H1 (cell line): ENCODE results near the gene ABHD2. TPM values are rescaled to one million over a fixed set of nuclear protein-coding genes. Genes with fewer than 3 reads are reported as not detected.

Experiments
- CTCF ChIA-PET: fragments of 300-600 bp; sonication (Branson Sonifier 250); formaldehyde crosslinking; loops from one replicate; lab custom pipeline; 2021; ENCODE audit not compliant: partially characterized antibody; lab: Charles Lee
- POLR2A ChIA-PET: fragments of 300-600 bp; sonication (Branson Sonifier 250); formaldehyde crosslinking; loops from one replicate; lab custom pipeline; 2021; ENCODE audit warnings: inconsistent platforms; ENCODE audit not compliant: partially characterized antibody; lab: Charles Lee
- DNase-seq, 2 experiments: peaks; one replicate each; pipeline versions ENCODE4 v3.0.0 to v3.0.0-alpha.2; 2010 to 2022; ENCODE audit warnings: low spot score in 2 of 2, low read depth in 1 of 2, mixed read lengths in 1 of 2
- FAIRE-seq: peaks from 2 replicates; lab custom pipeline; 2011; peaks lifted over from hg19 to GRCh38; lab: Jason Lieb, UNC
- H2AFZ ChIP-seq: 2 replicates; pipeline ENCODE4 v1.8.1; 2012; ENCODE audit warnings: low read length, inconsistent platforms
- H2AK5ac ChIP-seq: 2 replicates; pipeline ENCODE4 v1.6.1; 2013; ENCODE audit warnings: low read depth, low read length
- H2BK120ac ChIP-seq: replicated peaks from 2 replicates; pipeline ENCODE3; 2013; ENCODE audit warnings: low read depth, low read length, inconsistent platforms
- H2BK12ac ChIP-seq: 2 replicates; pipeline ENCODE4 v1.6.1; 2013; ENCODE audit warnings: low read depth, low read length
- H2BK15ac ChIP-seq: 2 replicates; pipeline ENCODE4 v1.6.1; 2013; ENCODE audit warnings: low read length
- H2BK20ac ChIP-seq: 2 replicates; pipeline ENCODE4 v1.6.1; 2013; ENCODE audit warnings: low read length
- H2BK5ac ChIP-seq: 2 replicates; pipeline ENCODE4 v1.6.1; 2013; ENCODE audit warnings: low read depth, low read length
- H3K14ac ChIP-seq: 2 replicates; pipeline ENCODE4 v1.6.1; 2013; ENCODE audit warnings: inconsistent platforms; ENCODE audit not compliant: insufficient read length
- H3K18ac ChIP-seq: 2 replicates; pipeline ENCODE4 v1.6.1; 2013; ENCODE audit warnings: low read length; ENCODE audit errors: extremely low read depth
- H3K23ac ChIP-seq: 2 replicates; pipeline ENCODE4 v1.6.1; 2013; ENCODE audit warnings: inconsistent platforms; ENCODE audit not compliant: insufficient read length
- H3K23me2 ChIP-seq: 2 replicates; pipeline ENCODE4 v1.6.1; 2013; ENCODE audit warnings: low read depth, low read length
- H3K27ac ChIP-seq: 2 replicates; pipeline ENCODE4 v1.6.1; 2011; ENCODE audit warnings: low read depth, low read length, inconsistent platforms
- H3K27me3 ChIP-seq, 4 experiments: replicated peaks in 1 of 4; 1 replicate in 1 of 4; 2 replicates in 3 of 4; pipeline versions ENCODE4 v1.6.1 to v1.8.1; 2011 to 2013; ENCODE audit warnings: low read length in 3 of 4, mild to moderate bottlenecking in 3 of 4, inconsistent platforms in 2 of 4, mixed read lengths in 2 of 4, moderate library complexity in 1 of 4; ENCODE audit not compliant: control insufficient read depth in 3 of 4, insufficient read depth in 3 of 4; ENCODE audit errors: extremely low read depth in 1 of 4
- H3K36me3 ChIP-seq, 4 experiments: 2 replicates each; pipeline versions ENCODE4 v1.6.1 to v1.8.1; 2011 to 2013; ENCODE audit warnings: mild to moderate bottlenecking in 4 of 4, low read length in 3 of 4, moderate library complexity in 2 of 4, control low read depth in 1 of 4, inconsistent platforms in 1 of 4; ENCODE audit not compliant: insufficient read depth in 4 of 4, control insufficient read depth in 2 of 4
- H3K4ac ChIP-seq: replicated peaks from 2 replicates; pipeline ENCODE3; 2013; ENCODE audit warnings: low read length, low read depth, mixed read lengths, inconsistent platforms; ENCODE audit not compliant: insufficient read length
- H3K4me1 ChIP-seq, 4 experiments: replicated peaks in 1 of 4; 1 replicate in 1 of 4; 2 replicates in 3 of 4; pipeline versions ENCODE4 v1.6.1 to v1.8.1; 2011 to 2013; ENCODE audit warnings: low read length in 3 of 4, inconsistent platforms in 2 of 4, mixed read lengths in 1 of 4; ENCODE audit not compliant: insufficient read depth in 4 of 4, control insufficient read depth in 3 of 4
- H3K4me2 ChIP-seq, 2 experiments: 2 replicates each; pipeline versions ENCODE4 v1.6.1 to v1.8.1; 2011 to 2013; ENCODE audit warnings: low read depth in 2 of 2, low read length in 2 of 2, control low read depth in 1 of 2, inconsistent platforms in 1 of 2, mild to moderate bottlenecking in 1 of 2; ENCODE audit not compliant: insufficient read depth in 1 of 2
- H3K4me3 ChIP-seq, 4 experiments: fragments of 200-600, 300-600 bp in 1 of 4; sonication (generic), shearing (Covaris generic), sonication (Bioruptor Twin) in 1 of 4; 2 replicates each; pipeline versions ENCODE4 v1.5.1 to v1.8.1; 2011 to 2016; ENCODE audit warnings: low read length in 4 of 4, low read depth in 3 of 4, control low read depth in 2 of 4, inconsistent platforms in 2 of 4, mild to moderate bottlenecking in 2 of 4, mixed read lengths in 1 of 4, moderate library complexity in 1 of 4; ENCODE audit not compliant: insufficient read depth in 2 of 4; ENCODE audit errors: extremely low read depth in 1 of 4
- H3K56ac ChIP-seq: replicated peaks from 2 replicates; pipeline ENCODE3; 2013; ENCODE audit warnings: low read depth, mild to moderate bottlenecking, mixed read lengths, low read length, inconsistent platforms; ENCODE audit not compliant: insufficient read length
- H3K79me1 ChIP-seq: 2 replicates; pipeline ENCODE4 v1.6.1; 2013; ENCODE audit warnings: low read depth, low read length, control low read depth
- H3K79me2 ChIP-seq, 2 experiments: 2 replicates each; pipeline versions ENCODE4 v1.6.1 to v1.8.1; 2012 to 2013; ENCODE audit warnings: low read length in 2 of 2, mild to moderate bottlenecking in 2 of 2, inconsistent platforms in 1 of 2; ENCODE audit not compliant: insufficient read depth in 2 of 2, control insufficient read depth in 1 of 2
- H3K9ac ChIP-seq, 4 experiments: replicated peaks in 1 of 4; 1 replicate in 1 of 4; 2 replicates in 3 of 4; pipeline versions ENCODE4 v1.6.1 to v1.8.1; 2011 to 2013; ENCODE audit warnings: low read depth in 3 of 4, low read length in 3 of 4, control low read depth in 2 of 4, mild to moderate bottlenecking in 2 of 4, moderate library complexity in 2 of 4, inconsistent platforms in 1 of 4; ENCODE audit errors: extremely low read depth in 1 of 4
- H3K9me3 ChIP-seq, 2 experiments: 2 replicates each; pipeline versions ENCODE4 v1.6.1 to v1.8.1; 2012 to 2013; ENCODE audit warnings: mild to moderate bottlenecking in 2 of 2, moderate library complexity in 2 of 2, control low read depth in 1 of 2, inconsistent platforms in 1 of 2, low read depth in 1 of 2, low read length in 1 of 2, mixed read lengths in 1 of 2; ENCODE audit not compliant: insufficient read depth in 2 of 2
- H4K20me1 ChIP-seq, 2 experiments: replicated peaks in 1 of 2; 2 replicates each; pipeline versions ENCODE3 to v1.8.1; 2011 to 2013; ENCODE audit warnings: inconsistent platforms in 2 of 2, low read length in 2 of 2, mild to moderate bottlenecking in 1 of 2; ENCODE audit not compliant: insufficient read depth in 2 of 2, control insufficient read depth in 1 of 2
- H4K5ac ChIP-seq: 2 replicates; pipeline ENCODE4 v1.6.1; 2013; ENCODE audit warnings: low read length, low read depth, mixed read lengths, inconsistent platforms; ENCODE audit not compliant: insufficient read length
- H4K8ac ChIP-seq: 2 replicates; pipeline ENCODE4 v1.8.0; 2013; ENCODE audit warnings: mild to moderate bottlenecking, moderate library complexity, low read length, inconsistent platforms; ENCODE audit not compliant: insufficient read depth; ENCODE audit errors: extremely low read depth
- H4K91ac ChIP-seq: replicated peaks from 2 replicates; pipeline ENCODE3; 2013; ENCODE audit warnings: low read length, mixed read lengths, inconsistent platforms; ENCODE audit not compliant: insufficient read length
- ASH2L ChIP-seq: fragments of 200-600, 300-600 bp; sonication (generic); IDR thresholded peaks from one replicate; pipeline ENCODE4 v1.7.1; 2017; ENCODE audit warnings: low read length
- BCL11A ChIP-seq, 2 experiments: IDR thresholded peaks; one replicate each; pipeline ENCODE4 v1.6.1; 2011; ENCODE audit warnings: low read depth in 2 of 2, low read length in 2 of 2, mild to moderate bottlenecking in 2 of 2
- CTBP2 ChIP-seq: IDR thresholded peaks from 2 replicates; pipeline ENCODE4 v1.7.0; 2011; ENCODE audit warnings: borderline replicate concordance, mild to moderate bottlenecking, moderate library complexity, mixed read lengths, low read length; ENCODE audit not compliant: insufficient read depth, insufficient read length
- EZH2 ChIP-seq: fragments of 200-600 bp; sonication (generic); IDR thresholded peaks from 2 replicates; pipeline ENCODE4 v1.7.1; 2012; ENCODE audit warnings: low read depth, mild to moderate bottlenecking, moderate library complexity, low read length, inconsistent platforms; ENCODE audit not compliant: severe bottlenecking
- JUND ChIP-seq: IDR thresholded peaks from 2 replicates; pipeline ENCODE4 v1.6.1; 2011; ENCODE audit warnings: mild to moderate bottlenecking, improper control_type of control experiment, low read length
- KDM1A ChIP-seq: fragments of 200-600, 300-600 bp; sonication (generic); IDR thresholded peaks from 2 replicates; pipeline ENCODE4 v1.7.1; 2016; ENCODE audit warnings: mild to moderate bottlenecking, low read length, borderline replicate concordance
- MAFK ChIP-seq: IDR thresholded peaks from 2 replicates; pipeline ENCODE4 v1.6.1; 2012; ENCODE audit warnings: low read depth, mild to moderate bottlenecking, improper control_type of control experiment, low read length
- PHF8 ChIP-seq: fragments of 200-600 bp; sonication (generic); conservative IDR thresholded peaks from 2 replicates; pipeline ENCODE4 v1.7.1; 2012; ENCODE audit warnings: low read depth, mild to moderate bottlenecking, inconsistent platforms, low read length, moderate library complexity
- SAP30 ChIP-seq: fragments of 300-600 bp; sonication (generic); IDR thresholded peaks from 2 replicates; pipeline ENCODE4 v1.7.1; 2012; ENCODE audit warnings: low read length, moderate library complexity, mild to moderate bottlenecking, inconsistent platforms; ENCODE audit not compliant: insufficient read depth, insufficient replicate concordance
- SP2 ChIP-seq: IDR thresholded peaks from 2 replicates; pipeline ENCODE4 v1.6.1; 2012; ENCODE audit warnings: mild to moderate bottlenecking, low read length, inconsistent platforms
- SUZ12 ChIP-seq: fragments of 200-600 bp; sonication (generic); IDR thresholded peaks from 2 replicates; pipeline ENCODE4 v1.6.1; 2012; ENCODE audit warnings: mild to moderate bottlenecking, inconsistent platforms, low read length, moderate library complexity, mixed read lengths
- TAF1 ChIP-seq: IDR thresholded peaks from 2 replicates; pipeline ENCODE4 v1.6.1; 2011; ENCODE audit warnings: mild to moderate bottlenecking, low read depth, low read length
- TEAD4 ChIP-seq: IDR thresholded peaks from 2 replicates; pipeline ENCODE4 v1.6.1; 2012; ENCODE audit warnings: low read depth, low read length, inconsistent platforms, mixed read lengths
- USF2 ChIP-seq: IDR thresholded peaks from 2 replicates; pipeline ENCODE4 v1.6.1; 2011; ENCODE audit warnings: low read length, improper control_type of control experiment
- polyA plus RNA-seq, 7 experiments: library from polyadenylated mRNA; depleted of rRNA in 3 of 7; stranded (reverse) in 5 of 7; unstranded in 2 of 7; fragments of >200 nt in 5 of 7; fragments of 200-250 nt in 2 of 7; gene quantifications; 1 replicate in 5 of 7; 2 replicates in 1 of 7; 4 replicates in 1 of 7; pipeline versions ENCODE4 v1.2.1 to v1.2.3, GENCODE V29; 2011 to 2013; ENCODE audit warnings: missing spikeins in 2 of 7, mixed read lengths in 2 of 7
- total RNA-seq: library from RNA; stranded (reverse); fragmentation: NEBNext Ultra II Directional; extraction: Animal tissue kit (Norgen Biotek cat#: 25700); gene quantifications from 2 replicates; pipeline ENCODE4 v1.2.1, GENCODE V29; 2021

Gene ABHD2
- total and polyA plus RNA-seq, 2 of the 8 experiments (the other 6 are each of a cell fraction or from before 2014, with no cell fraction given): 9.1 to 23.7 TPM

GRCh38 chr15:89168316-89168833 lies 80.1 kb downstream of the ABHD2 start:
- no peak overlapping the region for H4K5ac ChIP-seq
- H3K4me3 ChIP-seq: no peak overlapping the region
- no peak overlapping the region for H3K56ac ChIP-seq
- no peak overlapping the region for H4K8ac ChIP-seq
- H3K14ac ChIP-seq: no peak overlapping the region
- H3K4me1 ChIP-seq: peaks cover 0 to 10% (median 6%) of the 10 kb centered on the region in 4 experiments; a peak in 2 of 7 replicates
- H4K91ac ChIP-seq: no peak overlapping the region
- H2BK5ac ChIP-seq: no peak overlapping the region
- no peak overlapping the region for H3K4me2 ChIP-seq
- H3K4ac ChIP-seq: no peak overlapping the region
- no peak overlapping the region for H3K23ac ChIP-seq
- DNase-seq (no peak), FAIRE-seq (no peak)
- ChIA-PET CTCF (interaction anchor here (1.0 to 9.3 kb wide), 13 partner anchors 9 to 290 kb away, joined by 3 to 84 read pairs (median 5); partner anchors contain the start of gene ABHD2), POLR2A (interaction anchor here (1.5 to 1.6 kb wide), 2 partner anchors 9 to 272 kb away, joined by 3 to 4 read pairs; no protein-coding TSS in a partner anchor)
- H2AFZ ChIP-seq: no peak overlapping the region
- H3K18ac ChIP-seq: no peak overlapping the region
- no peaks in the 10 kb centered on the region for H3K79me2 ChIP-seq
- H2BK15ac ChIP-seq: no peak overlapping the region
- no peaks in the 10 kb centered on the region for H3K23me2 ChIP-seq
- H3K36me3 ChIP-seq: no peaks in the 10 kb centered on the region
- H4K20me1 ChIP-seq: no peaks in the 10 kb centered on the region
- no peaks in the 10 kb centered on the region for H3K9me3 ChIP-seq
- no peak overlapping the region for H3K9ac ChIP-seq
- no peak overlapping the region for H2BK120ac ChIP-seq
- no peaks in the 10 kb centered on the region for H3K27me3 ChIP-seq
- H2AK5ac ChIP-seq: no peak overlapping the region
- H3K27ac ChIP-seq: no peak overlapping the region
- H2BK20ac ChIP-seq: no peak overlapping the region
- H3K79me1 ChIP-seq: no peaks in the 10 kb centered on the region
- H2BK12ac ChIP-seq: no peak overlapping the region
- TF ChIP-seq MAFK (no peak), SAP30 (no peak), ASH2L (no peak), SP2 (no peak), BCL11A (IDR thresholded peaks at IDR 0.05; ENCODE audit: low read depth in 2 of 2, low read length in 2 of 2) (no peak), JUND (no peak), TAF1 (no peak), TEAD4 (no peak), PHF8 (no peak), CTBP2 (no peak), USF2 (no peak), SUZ12 (no peak), KDM1A (no peak), EZH2 (no peak)
